ENCODE data around the gene STX3. TPM values are rescaled to one million over a fixed set of nuclear protein-coding genes. Genes with fewer than 3 reads are reported as not detected.

STX3 gene
- total and polyA plus RNA-seq, 2 of the 8 experiments (the other 6 are each of a cell fraction or from before 2014, with no cell fraction given): 50.5 to 56.1 TPM

DNA sequence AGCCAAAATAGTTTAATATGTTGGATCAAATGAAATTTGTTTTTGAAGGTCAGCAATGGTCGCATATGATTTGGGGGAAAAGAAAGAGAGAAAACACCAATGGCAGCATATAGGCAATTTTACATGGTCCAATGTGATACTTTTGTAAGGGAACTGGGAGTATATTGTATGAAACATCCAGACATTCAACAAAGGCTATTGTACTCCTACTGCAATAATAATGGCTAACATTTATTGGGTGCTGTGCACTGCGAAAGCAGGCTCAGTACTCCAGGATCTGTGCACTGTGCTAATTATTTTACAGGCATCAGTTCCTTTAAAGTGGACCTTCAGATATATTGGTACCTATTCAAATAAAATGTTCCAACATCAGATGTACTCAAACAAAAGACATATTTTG is 35.6 kb upstream of the STX3 start:
- Histone ChIP-seq H2AK5ac (ENCODE audit: low read depth, low read length) (no peak overlapping the region), H2BK15ac (ENCODE audit: low read length) (no peak overlapping the region)

More for the DNA sequence above, 35.6 kb upstream of the STX3 start:
- no peak overlapping the region for H3K27ac ChIP-seq (ENCODE audit: low read depth, low read length)
- H2BK12ac ChIP-seq (ENCODE audit: low read depth, low read length): no peak overlapping the region
- no peak overlapping the region for H4K8ac ChIP-seq (ENCODE audit: extremely low read depth, insufficient read depth, low read length)
- no peaks in the 10 kb centered on the region for H3K79me2 ChIP-seq (ENCODE audit: control insufficient read depth in 1 of 2, insufficient read depth in 2 of 2, low read length in 2 of 2)
- no peak overlapping the region for H3K4me2 ChIP-seq (ENCODE audit: insufficient read depth in 1 of 2, low read depth in 2 of 2, low read length in 2 of 2)
- H2BK120ac ChIP-seq (replicated peaks; ENCODE audit: low read depth, low read length): no peak overlapping the region
- H3K4me3 ChIP-seq (ENCODE audit: extremely low read depth in 1 of 4, insufficient read depth in 2 of 4, low read depth in 3 of 4, low read length in 4 of 4): no peak overlapping the region
- H3K79me1 ChIP-seq (ENCODE audit: low read depth, low read length): no peaks in the 10 kb centered on the region
- no peak overlapping the region for H4K5ac ChIP-seq (ENCODE audit: insufficient read length, low read depth, low read length)
- no peak for FAIRE-seq
- H3K4me1 ChIP-seq (replicated peaks in 1 of 4; ENCODE audit: control insufficient read depth in 3 of 4, insufficient read depth in 4 of 4, low read length in 3 of 4): no peaks in the 10 kb centered on the region
- ChIA-PET POLR2A (ENCODE audit: partially characterized antibody) (no interaction called here), CTCF (ENCODE audit: partially characterized antibody) (no interaction called here)
- DNase-seq (ENCODE audit: low read depth in 1 of 2, low spot score in 2 of 2): no peak
- H3K9me3 ChIP-seq (ENCODE audit: insufficient read depth in 2 of 2, low read depth in 1 of 2, low read length in 1 of 2): no peaks in the 10 kb centered on the region
- 85% methylated on average over 2 of the region's 2 CpGs; no CpG with 5 or more reads in 1 of the 2 experiments for WGBS, 2 experiments (ENCODE audit: extremely low coverage in 1 of 2, insufficient coverage in 1 of 2, insufficient read length in 1 of 2, insufficient replicate concordance in 2 of 2, low coverage in 1 of 2, low lambda C conversion rate in 2 of 2, missing lambda C conversion rate in 1 of 2)
- H3K4ac ChIP-seq (replicated peaks; ENCODE audit: insufficient read length, low read depth, low read length): no peak overlapping the region
- TF ChIP-seq POLR2A (IDR thresholded peaks at IDR 0.05; ENCODE audit: control extremely low read depth in 1 of 2, low read depth in 2 of 2, low read length in 2 of 2): no peak
- H3K27me3 ChIP-seq (replicated peaks in 1 of 4; ENCODE audit: control insufficient read depth in 3 of 4, extremely low read depth in 1 of 4, insufficient read depth in 3 of 4, low read length in 3 of 4): no peaks in the 10 kb centered on the region
- no peaks in the 10 kb centered on the region for H3K23me2 ChIP-seq (ENCODE audit: low read depth, low read length)
- no peak overlapping the region for H2BK20ac ChIP-seq (ENCODE audit: low read length)
- no peak overlapping the region for H3K23ac ChIP-seq (ENCODE audit: insufficient read length)
- no peak overlapping the region for H2AFZ ChIP-seq (ENCODE audit: low read length)
- no peak overlapping the region for H3K18ac ChIP-seq (ENCODE audit: extremely low read depth, low read length)
- no peak overlapping the region for H3K56ac ChIP-seq (replicated peaks; ENCODE audit: insufficient read length, low read depth, low read length)
- no peak overlapping the region for H3K14ac ChIP-seq (ENCODE audit: insufficient read length)
- no peak overlapping the region for H2BK5ac ChIP-seq (ENCODE audit: low read depth, low read length)
- H4K20me1 ChIP-seq (replicated peaks in 1 of 2; ENCODE audit: control insufficient read depth in 1 of 2, insufficient read depth in 2 of 2, low read length in 2 of 2): no peaks in the 10 kb centered on the region
- H3K9ac ChIP-seq (replicated peaks in 1 of 4; ENCODE audit: extremely low read depth in 1 of 4, low read depth in 3 of 4, low read length in 3 of 4): no peak overlapping the region
- H3K36me3 ChIP-seq (ENCODE audit: control insufficient read depth in 2 of 4, insufficient read depth in 4 of 4, low read length in 3 of 4): no peaks in the 10 kb centered on the region
- no peak overlapping the region for H4K91ac ChIP-seq (replicated peaks; ENCODE audit: insufficient read length, low read length)

All from H1 (cell line).